Activated gamma-delta T cell treated with Interleukin-2 at 50 U/mL for 16 hours (primary cell): ENCODE results near the gene HAUS1.
"Not testable (repeated sequence)": the region's sequence is repeated elsewhere in the genome, so short reads cannot be mapped to it uniquely, and the experiment has no call there.

Experiments used
- DNase-seq: peaks from one replicate; pipeline ENCODE4 v3.0.0-alpha.2; 2020

HAUS1 gene

GRCh38 chr18:46095532-46095931, 8.7 kb upstream of the HAUS1 start:
- no peak for DNase-seq

GRCh38 chr18:46096651-46097300, 7.4 kb upstream of the HAUS1 start:
- DNase-seq: no peak

GRCh38 chr18:46097431-46097800, 6.8 kb upstream of the HAUS1 start:
- DNase-seq: no peak

- DNase-seq: peak; percentile 85
These were observed 6.2 kb upstream of the HAUS1 start, which contains the start of gene ATP5F1A for GRCh38 chr18:46097801-46098615. ATP5F1A (minus strand) TSS chr18:46098296; CDS start chr18:46098231, 65 bp downstream.

GRCh38 chr18:46098616-46098933, 5.6 kb upstream of the HAUS1 start:
- DNase-seq: no peak

- DNase-seq: no peak
These were observed 4.7 kb upstream of the HAUS1 start for GRCh38 chr18:46099463-46099862.

GRCh38 chr18:46109386-46109785, 5.2 kb downstream of the HAUS1 start:
- no peak for DNase-seq

GRCh38 chr18:46110406-46110805, 6.2 kb downstream of the HAUS1 start:
- no peak for DNase-seq

GRCh38 chr18:46113751-46114150, 9.6 kb downstream of the HAUS1 start:
- DNase-seq: no peak

- DNase-seq: not testable (repeated sequence)
These were observed 22.4 kb downstream of the HAUS1 start for GRCh38 chr18:46126625-46127024.

GRCh38 chr18:46130061-46130460, 25.9 kb downstream of the HAUS1 start:
- no peak for DNase-seq

GRCh38 chr18:46130549-46130948, 26.4 kb downstream of the HAUS1 start:
- DNase-seq: not testable (repeated sequence)

GRCh38 chr18:46133534-46133933, 29.3 kb downstream of the HAUS1 start:
- DNase-seq: no peak

- no peak for DNase-seq
These were observed 30.9 kb downstream of the HAUS1 start for GRCh38 chr18:46134920-46135675.

- no peak for DNase-seq
These were observed 36.0 kb downstream of the HAUS1 start for GRCh38 chr18:46140173-46140572.

GRCh38 chr18:46141199-46141598, 37.0 kb downstream of the HAUS1 start:
- DNase-seq: no peak

GRCh38 chr18:46148810-46149209, 44.6 kb downstream of the HAUS1 start:
- peak; percentile 55 for DNase-seq

- no peak for DNase-seq
These were observed 48.2 kb downstream of the HAUS1 start for GRCh38 chr18:46152436-46152807.

- DNase-seq: no peak
These were observed 48.8 kb downstream of the HAUS1 start for GRCh38 chr18:46152808-46153617.

- DNase-seq: peak; percentile 41
These were observed 51.5 kb downstream of the HAUS1 start for GRCh38 chr18:46155641-46156051.

GRCh38 chr18:46156124-46156745, 52.0 kb downstream of the HAUS1 start:
- peak; percentile 16 for DNase-seq

- DNase-seq: no peak
These were observed 52.7 kb downstream of the HAUS1 start for GRCh38 chr18:46156843-46157242.
